HUDEP-2 (cell line): ENCODE data around the gene TLR5.
A peak's percentile ranks its signal among the peaks of the same experiment; 100 is the strongest.

Source experiments
- DNase-seq, 76 experiments: peaks; one replicate each; lab custom pipeline; 2025; ENCODE audit not compliant: unreplicated experiment in 76 of 76; lab: John Stamatoyannopoulos, UW

The TLR5 gene

DNA sequence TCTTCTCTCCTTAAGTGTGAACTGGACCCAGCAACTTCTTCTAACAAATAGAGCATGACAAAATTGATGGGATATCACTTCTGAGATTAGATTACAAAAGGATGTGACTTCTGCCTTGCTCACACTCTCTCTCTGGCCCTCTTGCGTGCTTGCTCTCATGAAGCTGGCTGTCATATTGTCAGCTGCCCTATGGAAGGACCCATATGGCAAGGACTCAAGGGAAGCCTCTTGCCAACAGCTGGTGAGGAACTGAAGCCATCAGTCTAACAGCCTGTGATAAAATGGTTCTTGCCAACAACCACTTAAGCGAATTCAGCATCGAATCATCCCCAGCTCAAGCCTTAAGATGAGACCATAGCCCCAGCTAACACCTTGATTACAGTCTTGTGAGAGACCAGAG lies 4.8 kb upstream of the TLR5 start:
- no peak for DNase-seq

DNA sequence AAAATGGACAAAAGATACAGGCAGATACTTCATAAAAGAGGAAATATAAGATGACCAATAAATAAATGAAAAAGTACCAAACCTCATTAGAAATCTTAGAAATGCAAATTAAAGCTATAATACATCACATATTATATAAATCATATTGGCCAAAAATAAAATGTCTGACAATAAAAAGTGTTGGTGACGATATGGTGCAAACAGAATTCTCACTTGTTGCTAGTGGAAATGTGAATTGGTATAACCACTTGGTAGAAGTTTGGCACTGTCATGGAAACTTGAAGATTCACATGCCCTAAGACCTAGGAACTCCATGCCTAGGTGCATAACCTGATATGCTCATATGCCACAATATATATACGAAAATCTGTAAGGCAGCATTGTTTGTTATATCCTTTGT lies 4.4 kb upstream of the TLR5 start:
- no peak for DNase-seq

DNA sequence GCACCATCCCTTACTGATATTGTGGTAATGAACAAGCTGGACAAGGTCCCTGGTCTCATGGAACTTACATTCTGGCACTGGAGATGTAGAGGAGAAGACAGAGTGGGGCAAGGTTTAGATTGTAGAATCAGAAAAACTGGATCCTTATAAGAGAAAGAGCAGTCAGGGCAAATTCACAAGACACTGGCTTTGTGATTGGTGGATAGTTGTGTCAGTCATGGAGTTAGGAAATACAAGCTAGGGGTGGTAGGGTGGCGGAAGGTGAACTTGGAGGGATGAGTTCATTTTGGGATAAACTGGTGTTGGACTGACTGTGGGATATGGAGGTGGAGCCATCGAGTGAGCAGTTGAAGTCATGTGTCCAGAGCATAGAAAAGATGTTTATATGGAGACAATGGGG lies 3.7 kb upstream of the TLR5 start:
- no peak for DNase-seq

DNA sequence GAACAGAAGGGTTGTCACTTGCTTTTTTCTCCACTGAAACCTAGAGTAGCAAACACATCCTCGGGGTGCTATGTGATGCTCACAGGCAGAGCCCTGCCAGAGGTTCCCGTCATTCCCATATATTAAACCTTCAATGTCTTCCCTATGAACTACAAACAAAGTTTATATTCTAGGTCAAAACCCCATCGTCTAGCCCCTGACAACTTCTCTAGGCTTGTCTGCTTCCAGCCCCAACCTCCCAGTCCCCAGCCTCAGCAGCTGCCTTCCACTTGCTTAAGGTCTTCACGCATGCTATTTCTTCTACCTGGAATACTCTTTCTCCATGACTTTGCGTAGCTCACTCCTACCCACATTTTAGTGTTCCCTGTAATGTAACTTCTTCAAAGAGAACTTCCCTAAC lies 1.9 kb upstream of the TLR5 start:
- DNase-seq: no peak

DNA sequence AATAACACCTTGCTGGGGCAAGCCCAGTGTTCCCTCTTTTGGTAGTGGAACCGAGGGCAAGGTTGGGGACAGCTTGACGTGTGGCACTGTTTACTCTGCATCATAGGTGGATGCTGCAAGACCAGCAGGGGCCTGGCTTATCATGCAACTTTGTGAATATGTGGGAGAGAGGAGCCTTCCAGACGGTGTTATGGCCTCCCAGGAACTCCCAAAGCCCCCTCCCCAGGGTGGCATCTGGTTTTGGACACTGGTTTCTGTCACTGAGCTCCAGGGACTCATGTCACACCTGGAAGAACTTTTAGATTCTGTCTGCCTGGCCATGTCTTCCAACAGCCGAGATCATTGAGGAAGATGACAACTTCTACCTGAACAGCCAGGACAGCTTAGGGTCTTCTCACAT lies 1.4 kb upstream of the TLR5 start:
- DNase-seq: no peak

DNA sequence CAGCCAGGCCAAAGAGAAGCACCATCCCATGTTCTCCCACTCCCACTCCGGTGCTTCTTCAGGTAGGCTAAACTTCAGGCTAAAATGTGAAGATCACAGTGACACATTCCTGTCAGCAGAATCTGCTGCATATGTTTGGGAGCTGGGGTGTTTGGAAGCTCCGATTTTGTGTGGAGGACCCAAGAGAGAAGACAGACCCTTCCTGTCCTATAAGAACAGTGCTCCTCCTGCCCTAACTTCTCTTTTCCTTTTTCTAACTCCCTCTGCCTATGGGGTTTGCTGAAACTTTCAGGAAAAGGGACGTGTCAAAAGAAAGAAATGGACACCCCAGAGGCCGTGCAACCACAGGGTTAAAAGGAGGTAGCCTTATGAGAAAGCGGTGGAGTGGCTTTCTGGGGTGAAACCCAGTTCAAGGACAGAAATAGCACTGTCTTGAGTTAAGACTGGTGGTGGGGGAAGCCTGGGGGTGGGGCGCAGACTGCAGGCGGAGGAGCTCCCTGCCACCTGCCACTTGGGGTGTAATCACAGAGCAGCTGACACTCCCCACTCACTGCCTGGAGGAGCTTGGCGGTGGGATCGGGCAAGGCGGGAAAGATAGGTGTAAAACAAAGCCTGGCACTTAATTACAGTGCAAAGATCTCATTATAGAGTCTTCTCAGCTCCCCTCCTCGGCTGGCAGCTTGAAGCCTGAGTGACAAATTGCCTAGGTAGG lies 645 bp upstream of the TLR5 start:
- DNase-seq: peak in 1 of 76 experiments; percentile 5

DNA sequence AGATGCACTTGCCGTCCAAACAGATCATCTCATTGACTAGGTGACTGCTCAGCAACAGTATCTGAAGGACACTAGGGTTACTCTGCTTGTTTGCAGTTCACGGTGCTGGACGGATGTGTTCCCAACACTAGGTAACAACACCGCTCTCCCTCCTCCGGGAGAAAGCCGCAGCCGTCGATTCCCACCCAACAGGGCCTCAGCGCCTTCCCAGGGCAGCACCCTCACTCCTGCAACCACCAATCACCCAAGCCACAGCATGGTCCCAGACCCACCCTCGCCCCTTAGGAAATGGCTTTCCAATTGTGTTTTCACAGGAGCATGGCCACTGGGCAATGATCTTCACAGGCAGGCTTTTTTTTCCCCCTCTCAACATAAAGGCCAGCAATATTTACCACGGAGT lies 779 bp downstream of the TLR5 start:
- DNase-seq: no peak

DNA sequence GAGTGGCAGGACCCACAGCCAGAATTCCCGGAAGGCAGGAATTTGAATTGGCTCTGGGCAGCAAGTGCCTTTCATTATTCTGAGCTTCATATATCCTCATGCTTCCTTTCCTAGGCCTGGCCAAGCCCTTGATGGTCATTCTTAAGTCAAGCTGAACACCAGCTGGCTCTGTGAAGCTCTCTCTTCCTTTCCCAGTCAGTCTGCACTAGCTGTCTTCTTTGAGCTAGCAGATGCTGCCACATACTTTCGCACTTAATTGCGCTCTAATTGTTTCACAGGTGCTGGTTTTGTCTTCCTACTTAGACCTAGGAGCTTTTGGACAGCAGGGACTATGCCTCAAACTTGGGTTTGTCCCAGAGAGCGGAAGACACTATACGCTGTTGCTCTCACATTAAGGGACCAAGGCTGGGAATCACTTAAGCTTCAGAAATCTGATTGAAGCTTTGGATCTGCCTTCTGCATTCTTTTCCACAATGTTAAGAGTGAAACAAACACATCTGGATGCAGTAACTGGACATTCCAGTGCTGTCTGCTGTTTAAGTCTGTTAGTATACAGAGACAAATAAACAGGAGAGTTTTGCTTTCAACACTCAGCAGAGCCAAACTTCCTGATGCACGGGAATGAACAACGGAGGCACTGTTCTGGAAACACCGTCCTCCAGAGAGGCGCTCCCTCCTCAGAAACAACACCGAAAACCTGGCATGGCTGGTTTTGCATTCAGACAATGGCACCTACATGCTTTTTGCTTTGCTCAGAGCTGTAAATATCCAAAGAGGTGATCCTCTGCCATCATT lies 2.2 kb downstream of the TLR5 start:
- DNase-seq: no peak

DNA sequence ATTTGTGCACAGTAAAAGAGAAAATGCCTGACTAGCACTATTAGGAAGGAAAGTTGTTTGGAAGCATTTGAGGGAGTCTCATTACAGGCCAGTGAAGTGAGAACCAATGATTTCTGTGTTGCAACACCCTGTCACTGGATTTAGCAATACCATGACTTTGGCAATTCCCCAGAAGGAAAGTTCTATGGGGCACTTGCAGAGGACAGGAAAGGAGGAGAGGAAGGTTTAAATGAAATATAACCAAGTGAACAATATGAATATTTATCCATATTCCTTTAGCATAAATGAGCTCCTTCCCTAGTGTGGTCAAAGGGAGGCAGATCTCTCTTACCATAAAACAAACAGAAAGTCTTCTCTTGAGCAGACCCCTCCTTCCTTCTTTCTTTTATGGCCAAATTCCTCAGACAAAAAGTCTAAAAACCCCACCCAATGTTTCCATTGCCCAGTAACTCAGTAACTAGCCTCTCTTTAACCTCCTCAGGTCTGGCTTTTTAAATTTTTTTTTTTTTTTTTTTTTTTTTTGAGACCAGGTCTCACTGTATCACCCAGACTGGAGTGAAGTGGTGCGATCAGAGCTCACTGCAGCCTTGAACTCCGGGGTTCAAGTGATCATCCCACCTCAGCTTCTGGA lies 5.5 kb downstream of the TLR5 start:
- no peak for DNase-seq

DNA sequence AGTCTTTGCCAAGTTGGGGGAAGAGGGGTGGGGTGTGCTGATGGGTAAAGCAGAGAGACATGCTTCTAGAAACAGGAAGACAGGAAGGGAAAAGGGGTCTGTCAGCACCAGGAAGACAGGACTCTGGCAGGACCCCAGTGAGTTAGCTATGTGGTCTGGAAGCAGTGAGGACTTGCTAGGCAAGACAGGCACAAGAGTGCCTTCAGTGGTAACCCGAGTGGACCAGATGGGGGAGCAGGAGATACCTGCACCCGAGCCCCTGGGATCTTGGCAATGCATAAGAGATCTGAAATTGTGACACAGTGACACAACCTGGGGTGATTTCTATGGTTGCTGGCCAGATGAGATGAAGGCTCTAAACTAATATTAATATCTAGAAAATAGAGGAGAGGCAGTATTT lies 7.0 kb downstream of the TLR5 start:
- DNase-seq: peak in 1 of 76 experiments; percentile 2

DNA sequence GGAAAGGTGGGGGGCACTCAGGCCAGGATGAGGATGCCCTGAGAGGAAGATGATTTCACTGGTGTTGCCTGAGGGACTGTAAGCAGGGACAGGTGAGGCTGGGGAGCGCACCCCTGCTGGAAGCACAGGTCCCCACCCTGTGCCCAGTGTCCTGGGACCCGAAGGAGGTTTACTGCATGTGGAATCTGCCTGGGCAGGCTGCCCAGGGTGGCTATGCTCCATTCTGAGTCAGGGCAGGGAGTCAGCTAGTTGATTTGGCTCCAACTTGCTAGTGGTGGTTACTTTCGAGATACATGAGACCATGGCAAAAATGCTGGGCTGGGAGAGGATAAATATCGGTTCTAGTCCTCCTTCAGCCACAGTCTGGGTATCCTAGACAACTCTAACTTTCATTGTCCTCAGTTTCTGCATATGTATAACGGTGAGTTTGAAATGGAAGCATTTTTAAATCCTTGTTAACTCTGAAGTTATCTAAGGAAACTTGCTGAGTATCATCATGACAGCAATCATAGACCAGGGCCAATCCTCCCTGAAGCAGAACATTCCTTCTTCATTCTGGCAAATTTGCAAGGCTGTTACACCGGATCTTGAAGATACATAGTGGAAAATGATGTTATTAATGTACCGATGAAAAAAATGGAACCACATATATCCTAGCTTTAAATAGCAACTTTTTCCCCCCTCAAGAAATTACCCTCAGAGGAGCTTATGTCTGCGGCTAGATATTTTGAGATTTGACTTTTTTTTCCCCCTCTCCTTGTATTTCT lies 7.7 kb downstream of the TLR5 start:
- DNase-seq: peak in 1 of 76 experiments; percentile 4

DNA sequence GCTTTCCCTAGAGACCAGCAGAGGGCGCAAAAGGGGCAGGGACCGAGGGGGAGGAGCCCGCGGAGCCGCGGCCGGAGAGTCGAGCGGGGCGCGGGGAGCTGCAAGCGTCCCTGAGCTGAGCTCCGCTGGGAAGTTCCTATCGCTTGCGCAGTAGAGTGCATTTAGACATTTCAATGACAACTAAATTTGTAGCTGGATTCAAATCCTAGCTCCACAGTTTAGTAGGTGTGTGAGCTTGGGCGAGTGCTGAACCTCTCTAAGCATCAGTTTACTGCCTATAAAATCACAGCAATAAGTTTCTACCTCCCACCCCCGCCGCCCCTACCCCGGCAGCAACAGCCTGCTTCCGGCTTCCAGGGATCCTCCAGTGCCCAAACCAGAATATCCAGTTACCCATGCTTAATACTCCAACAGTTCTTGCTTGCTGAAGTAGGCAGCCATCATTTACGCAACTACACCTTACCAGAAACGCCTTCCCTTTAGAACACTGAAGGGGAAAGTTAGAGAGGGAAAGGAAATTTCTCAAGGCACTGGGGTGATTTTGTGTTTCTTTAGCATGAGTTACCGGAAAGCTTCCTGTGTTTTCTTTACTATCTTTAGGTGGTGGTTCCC lies 9.1 kb downstream of the TLR5 start:
- DNase-seq: peak in 57 of 76 experiments; percentile 2 to 71 (median 39)

DNA sequence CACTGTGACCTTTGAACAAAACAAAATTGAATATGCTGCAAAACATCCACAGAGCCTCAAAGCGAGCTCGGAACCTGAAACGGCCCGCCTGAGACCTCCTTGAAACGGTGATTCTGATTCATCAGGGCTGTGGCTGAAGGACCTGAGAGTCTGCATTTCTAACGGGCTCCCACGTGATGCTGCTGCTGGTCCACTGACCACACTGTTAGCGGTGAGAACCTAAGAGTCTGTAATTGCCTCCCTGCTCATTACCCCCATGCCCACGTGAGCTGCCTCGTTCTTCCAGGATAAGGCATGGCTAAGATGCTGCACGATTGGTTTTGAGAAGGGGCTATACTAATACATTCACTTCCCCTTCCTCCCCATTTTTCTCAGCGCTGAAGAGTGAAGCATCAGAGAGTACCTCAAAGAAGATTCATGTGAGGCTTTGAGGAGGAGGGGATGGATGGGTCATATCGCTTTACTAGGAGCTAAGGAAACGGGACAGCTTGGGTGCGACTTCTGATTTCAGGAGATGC lies 9.7 kb downstream of the TLR5 start:
- no peak for DNase-seq

DNA sequence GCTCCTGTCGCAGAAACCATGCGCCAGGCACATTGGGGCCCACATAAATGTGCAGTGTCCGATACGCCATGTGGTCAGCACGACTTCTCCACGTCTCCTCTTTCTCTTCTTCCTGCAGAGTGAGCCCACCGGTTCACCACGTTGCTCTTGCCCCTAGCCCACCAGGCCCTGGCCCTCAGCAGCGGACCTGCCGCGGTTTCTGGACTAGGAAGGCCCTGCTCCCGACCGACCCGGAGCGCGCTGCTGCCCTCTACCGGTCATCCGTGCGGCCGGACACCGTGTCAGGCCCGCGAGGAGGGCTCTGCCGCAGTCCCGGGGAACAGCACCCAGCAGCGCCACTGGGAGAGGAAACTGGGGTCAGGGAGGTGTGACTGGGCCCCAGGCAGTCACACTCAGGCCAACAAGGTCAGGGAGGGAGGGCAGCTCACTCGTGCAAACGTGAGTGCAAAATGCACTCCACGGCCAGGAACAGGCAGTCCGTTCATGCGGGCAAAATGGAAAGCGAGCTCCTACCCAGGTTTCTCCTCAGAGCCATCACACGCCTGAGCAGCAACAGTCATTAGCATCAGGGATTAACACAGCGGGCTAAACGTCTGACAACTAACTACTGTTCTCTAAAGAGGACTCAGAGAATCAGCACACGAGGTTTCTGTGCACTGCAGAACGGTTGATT lies 13.7 kb downstream of the TLR5 start:
- DNase-seq: peak in 49 of 76 experiments; percentile 4 to 62 (median 33)

DNA sequence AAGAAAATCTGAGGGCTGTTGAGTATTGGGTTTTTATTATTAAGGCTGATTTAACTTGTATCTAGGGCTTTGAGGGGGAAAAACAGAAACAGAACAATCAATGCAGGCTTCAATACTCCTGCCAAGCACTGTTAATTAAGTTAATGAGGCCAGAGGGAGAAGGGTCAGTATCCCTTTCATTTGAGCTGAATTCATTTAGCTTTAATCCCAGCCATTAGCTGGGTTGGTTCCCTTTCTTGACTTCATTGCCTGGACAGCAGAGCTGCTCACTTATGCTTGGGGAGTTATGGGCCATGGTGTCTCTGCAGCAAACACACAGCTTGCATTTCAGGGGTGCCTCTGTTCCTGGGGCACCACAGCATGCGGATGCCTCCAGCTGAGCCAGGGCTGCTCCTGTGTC lies 16.3 kb downstream of the TLR5 start:
- DNase-seq: no peak

DNA sequence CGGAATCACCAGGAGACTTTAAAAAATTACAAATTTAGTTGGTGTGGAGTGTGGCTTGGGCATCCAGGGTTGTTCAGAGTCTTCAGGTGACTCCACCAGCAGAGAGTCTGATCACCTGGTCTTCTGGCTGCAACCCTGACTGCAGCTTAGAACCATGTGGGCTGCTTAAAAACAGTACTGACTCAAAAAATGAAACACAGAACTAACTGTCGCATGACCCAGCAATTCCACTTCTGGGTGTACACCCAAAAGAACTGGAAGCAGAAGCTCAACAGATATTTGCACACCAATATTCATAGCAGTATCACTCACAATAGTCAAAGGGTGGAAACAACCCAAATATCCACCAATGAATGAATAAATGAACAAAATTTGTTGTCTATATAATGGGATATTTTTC lies 17.3 kb downstream of the TLR5 start:
- no peak for DNase-seq

DNA sequence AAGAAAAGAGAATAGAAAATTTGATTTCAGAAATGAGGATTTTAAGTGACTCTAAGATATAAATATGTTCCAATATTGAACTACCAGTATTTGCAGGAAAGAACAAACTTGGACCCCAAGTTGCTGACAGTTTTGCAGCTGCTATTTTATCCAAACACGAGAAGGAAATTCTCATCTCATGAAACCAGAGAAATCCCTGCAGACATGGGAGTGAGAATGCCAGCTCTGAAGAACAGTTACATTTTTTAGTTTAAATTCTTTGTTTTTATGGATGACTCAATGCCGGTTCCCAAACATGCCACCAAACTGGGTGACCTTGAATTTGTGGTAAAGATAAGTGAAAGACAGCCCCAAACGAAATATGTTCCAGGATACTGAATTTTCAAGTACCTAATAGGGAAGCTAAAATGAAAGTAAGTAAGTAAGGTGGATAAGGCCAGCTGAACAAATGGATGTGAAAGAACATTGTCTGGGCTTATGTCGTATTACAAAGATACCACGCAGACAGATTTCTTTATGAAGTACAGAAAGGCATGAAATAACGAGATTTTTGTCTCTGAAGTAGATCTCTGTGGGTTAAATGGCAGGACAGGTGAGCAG lies 19.9 kb downstream of the TLR5 start:
- no peak for DNase-seq

DNA sequence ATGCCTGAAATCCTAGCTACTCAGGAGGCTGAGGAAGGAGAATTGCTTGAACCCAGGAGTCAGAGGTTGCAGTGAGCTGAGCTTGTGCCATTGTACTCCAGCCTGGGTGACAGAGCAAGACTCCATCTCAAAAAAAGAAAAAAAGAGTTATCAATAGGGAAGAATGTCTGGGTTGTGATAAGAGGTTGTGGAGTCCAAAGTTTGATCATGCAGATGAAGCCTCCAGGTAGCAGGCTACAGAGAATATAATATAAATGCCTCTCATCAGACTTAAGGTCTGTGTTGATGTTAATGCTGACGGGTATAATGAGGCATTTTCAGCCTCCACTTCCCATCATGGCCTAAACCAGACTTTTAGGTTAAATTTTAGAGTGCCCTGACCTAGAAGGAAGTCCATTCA lies 24.6 kb downstream of the TLR5 start:
- no peak for DNase-seq

DNA sequence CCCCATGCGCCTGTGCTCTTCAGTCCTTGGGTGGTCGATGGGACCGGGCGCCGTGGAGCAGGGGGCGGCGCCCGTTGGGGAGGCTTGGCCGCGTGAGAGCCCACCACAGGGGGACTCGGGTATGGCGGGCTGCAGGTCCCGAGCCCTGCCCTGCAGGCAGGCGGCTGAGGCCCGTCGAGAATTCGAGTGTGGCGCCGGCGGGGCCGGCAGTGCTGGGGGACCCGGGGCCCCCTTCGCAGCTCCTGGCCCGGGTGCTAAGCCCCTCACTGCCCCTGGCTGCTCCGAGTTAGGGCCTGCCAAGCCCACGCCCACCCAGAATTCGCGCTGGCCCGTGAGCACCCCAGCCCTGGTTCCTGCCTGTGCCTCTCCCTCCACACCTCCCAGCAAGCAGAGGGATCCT lies 26.1 kb downstream of the TLR5 start:
- no peak for DNase-seq

DNA sequence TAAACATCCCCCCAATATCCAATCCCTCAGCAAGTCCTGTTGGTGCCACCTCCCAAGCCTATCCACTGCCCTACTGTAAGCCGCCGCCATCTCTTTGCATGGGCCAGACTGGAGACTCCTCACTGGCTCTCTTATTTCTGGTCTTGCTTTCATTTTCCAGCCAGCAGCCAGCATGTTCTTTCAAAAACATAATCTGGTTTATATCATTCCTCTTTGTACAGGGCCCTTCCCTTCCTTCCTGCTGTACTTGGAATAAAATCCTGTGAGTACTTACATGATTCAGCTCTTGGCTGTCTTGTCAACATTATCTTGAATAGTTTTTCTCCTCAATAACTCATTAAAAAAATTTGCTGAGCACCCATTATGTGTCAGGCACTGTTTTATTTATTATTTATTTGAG lies 28.2 kb downstream of the TLR5 start:
- no peak for DNase-seq
